Peyer's patch (tissue), 4 donors: ENCODE results near the gene UFM1. TPM values are rescaled to one million over a fixed set of nuclear protein-coding genes. Genes with fewer than 3 reads are reported as not detected.

Source experiments
- DNase-seq, 3 donors: peaks; one replicate each; pipeline ENCODE4 v3.0.0-alpha.2; 2017 to 2019
- H3K27ac ChIP-seq, 4 donors: fragments of 200-600 bp; sonication (generic); one replicate each; pipeline ENCODE4 v1.5.1; 2016 to 2019
- H3K27me3 ChIP-seq, 2 donors: fragments of 200-600 bp; sonication (generic); one replicate each; pipeline ENCODE4 v1.5.1; 2019
- H3K36me3 ChIP-seq, 3 donors: fragments of 200-600 bp; sonication (generic); one replicate each; pipeline ENCODE4 v1.5.1; 2016 to 2019
- H3K4me1 ChIP-seq, 4 donors: fragments of 200-600 bp; sonication (generic); one replicate each; pipeline ENCODE4 v1.5.1; 2016 to 2019
- H3K4me3 ChIP-seq, 4 donors: fragments of 200-600 bp; sonication (generic); 1 replicate in 3 of 4; 2 replicates in 1 of 4; pipeline ENCODE4 v1.5.1; 2016 to 2019; ENCODE audit warnings: mild to moderate bottlenecking in 1 of 4
- H3K9me3 ChIP-seq, 4 donors: fragments of 200-600 bp; sonication (generic); one replicate each; pipeline ENCODE4 v1.5.1; 2016 to 2019; ENCODE audit warnings: mild to moderate bottlenecking in 1 of 4
- POLR2A ChIP-seq, 2 donors: fragments of 450-650 bp; IDR thresholded peaks; one replicate each; pipeline ENCODE4 v1.5.1; 2017; ENCODE audit warnings: antibody characterized with exemption in 2 of 2, mild to moderate bottlenecking in 2 of 2, moderate library complexity in 2 of 2
- total RNA-seq, 4 donors: library from RNA; depleted of rRNA; stranded (reverse); fragments of >200 nt; gene quantifications; one replicate each; pipeline ENCODE4 v1.1.0, GENCODE V29; 2016
- TF ChIP-seq, protein P1 (sequence below), 6 experiments: fragments of 450-650 bp in 4 of 6; fragments of 200-600 bp in 2 of 6; sonication (generic) in 1 of 6; IDR thresholded peaks; one replicate each; pipeline ENCODE4 v1.5.1; 2017 to 2019; ENCODE audit warnings: antibody characterized with exemption in 6 of 6, mild to moderate bottlenecking in 3 of 6, moderate library complexity in 1 of 6

Gene UFM1
- total RNA-seq, 4 donors from 2014 or later = 25.0 to 54.5 (median 36.7) TPM

DNA sequence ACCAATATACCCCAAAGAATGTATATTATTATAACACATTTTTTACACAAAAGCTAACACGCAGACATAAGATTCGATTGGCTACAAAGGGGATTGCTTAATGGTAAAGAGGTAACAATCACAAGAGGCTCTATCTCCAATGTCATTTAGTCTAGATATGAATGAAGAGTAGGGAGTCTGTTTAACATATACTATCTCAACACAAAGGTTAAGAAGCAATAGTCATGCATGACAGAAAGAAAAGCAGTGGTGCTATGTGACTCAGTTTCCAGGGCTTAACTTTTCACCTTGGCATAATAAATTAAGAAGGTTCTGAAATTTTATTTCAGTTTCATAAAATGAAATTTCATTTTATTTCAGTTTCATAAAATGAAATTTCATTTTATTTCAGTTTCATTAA lies 33.3 kb downstream of the UFM1 start:
- Histone ChIP-seq H3K9me3 (no peaks in the 10 kb centered on the region), H3K4me1 (no peaks in the 10 kb centered on the region), H3K36me3 (no peaks in the 10 kb centered on the region), H3K4me3 (no peak overlapping the region), H3K27ac (no peak overlapping the region), H3K27me3 (no peaks in the 10 kb centered on the region)
- DNase-seq = no peak
- no peak for TF ChIP-seq POLR2A (IDR thresholded peaks at IDR 0.05)
- TF ChIP-seq, protein P1, sequence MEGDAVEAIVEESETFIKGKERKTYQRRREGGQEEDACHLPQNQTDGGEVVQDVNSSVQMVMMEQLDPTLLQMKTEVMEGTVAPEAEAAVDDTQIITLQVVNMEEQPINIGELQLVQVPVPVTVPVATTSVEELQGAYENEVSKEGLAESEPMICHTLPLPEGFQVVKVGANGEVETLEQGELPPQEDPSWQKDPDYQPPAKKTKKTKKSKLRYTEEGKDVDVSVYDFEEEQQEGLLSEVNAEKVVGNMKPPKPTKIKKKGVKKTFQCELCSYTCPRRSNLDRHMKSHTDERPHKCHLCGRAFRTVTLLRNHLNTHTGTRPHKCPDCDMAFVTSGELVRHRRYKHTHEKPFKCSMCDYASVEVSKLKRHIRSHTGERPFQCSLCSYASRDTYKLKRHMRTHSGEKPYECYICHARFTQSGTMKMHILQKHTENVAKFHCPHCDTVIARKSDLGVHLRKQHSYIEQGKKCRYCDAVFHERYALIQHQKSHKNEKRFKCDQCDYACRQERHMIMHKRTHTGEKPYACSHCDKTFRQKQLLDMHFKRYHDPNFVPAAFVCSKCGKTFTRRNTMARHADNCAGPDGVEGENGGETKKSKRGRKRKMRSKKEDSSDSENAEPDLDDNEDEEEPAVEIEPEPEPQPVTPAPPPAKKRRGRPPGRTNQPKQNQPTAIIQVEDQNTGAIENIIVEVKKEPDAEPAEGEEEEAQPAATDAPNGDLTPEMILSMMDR (IDR thresholded peaks at IDR 0.05) = no peak

DNA sequence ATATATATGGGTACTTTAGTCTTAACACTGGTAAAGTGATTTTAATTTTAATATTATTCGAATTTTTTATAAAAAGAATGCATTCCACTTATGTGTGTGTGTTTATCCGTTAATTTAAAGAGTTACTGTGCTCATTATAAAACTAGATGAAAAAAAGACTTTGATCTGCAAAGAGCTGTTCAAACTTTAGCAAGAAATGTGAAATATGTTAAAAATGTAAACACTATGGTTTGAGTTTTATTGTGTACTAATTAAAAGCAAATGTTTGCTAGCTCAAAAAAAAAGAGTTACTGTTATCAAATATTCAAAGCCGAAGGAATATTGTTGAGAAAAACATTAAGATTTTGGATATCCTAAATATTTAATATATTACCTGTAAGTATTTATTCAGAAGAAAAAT lies 34.5 kb downstream of the UFM1 start:
- Histone ChIP-seq H3K9me3 (no peaks in the 10 kb centered on the region), H3K27me3 (no peaks in the 10 kb centered on the region), H3K4me1 (no peaks in the 10 kb centered on the region), H3K4me3 (no peak overlapping the region), H3K36me3 (no peaks in the 10 kb centered on the region), H3K27ac (no peak overlapping the region)
- no peak for DNase-seq
- TF ChIP-seq, protein P1 (IDR thresholded peaks at IDR 0.05) = no peak
- TF ChIP-seq POLR2A (IDR thresholded peaks at IDR 0.05) = no peak

DNA sequence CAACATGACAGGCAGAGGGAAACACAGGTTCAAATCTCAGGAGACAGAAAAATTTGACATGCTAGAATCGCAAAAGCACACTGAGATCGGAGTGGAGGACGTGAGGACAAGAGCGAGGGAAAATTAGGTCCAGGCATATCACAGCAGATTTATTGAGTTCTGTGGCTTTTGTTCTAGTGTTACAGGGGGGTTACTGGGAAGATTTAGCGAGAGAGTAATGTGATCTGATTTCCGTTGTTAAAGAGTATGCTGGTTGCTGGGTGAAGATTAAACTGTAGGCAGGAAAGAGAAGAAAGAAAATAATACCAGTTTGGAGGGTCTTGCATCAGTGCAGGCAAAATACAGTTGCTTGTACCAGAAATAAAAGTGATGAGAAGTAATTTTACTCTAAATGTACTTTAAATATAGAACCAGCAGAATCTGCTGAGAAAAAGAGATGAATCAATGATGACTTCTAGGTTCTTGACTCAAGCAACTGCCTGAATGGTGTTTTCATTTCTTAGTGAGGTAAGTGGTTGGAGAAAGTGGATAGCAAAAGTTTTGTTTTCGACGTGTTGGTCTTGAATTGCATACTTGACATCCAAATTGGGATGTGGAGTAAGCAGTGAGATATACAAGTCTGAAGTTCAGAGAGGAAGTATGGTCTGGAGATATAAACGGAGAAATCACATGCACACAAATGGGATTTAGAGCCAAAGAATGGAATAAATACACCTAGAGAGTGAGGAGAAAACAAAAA lies 35.7 kb downstream of the UFM1 start:
- Histone ChIP-seq H3K27me3 (no peaks in the 10 kb centered on the region), H3K4me1 (no peaks in the 10 kb centered on the region), H3K9me3 (no peaks in the 10 kb centered on the region), H3K36me3 (no peaks in the 10 kb centered on the region), H3K4me3 (no peak overlapping the region), H3K27ac (no peak overlapping the region)
- TF ChIP-seq POLR2A (IDR thresholded peaks at IDR 0.05) = no peak
- TF ChIP-seq, protein P1 (IDR thresholded peaks at IDR 0.05) = no peak
- no peak for DNase-seq

DNA sequence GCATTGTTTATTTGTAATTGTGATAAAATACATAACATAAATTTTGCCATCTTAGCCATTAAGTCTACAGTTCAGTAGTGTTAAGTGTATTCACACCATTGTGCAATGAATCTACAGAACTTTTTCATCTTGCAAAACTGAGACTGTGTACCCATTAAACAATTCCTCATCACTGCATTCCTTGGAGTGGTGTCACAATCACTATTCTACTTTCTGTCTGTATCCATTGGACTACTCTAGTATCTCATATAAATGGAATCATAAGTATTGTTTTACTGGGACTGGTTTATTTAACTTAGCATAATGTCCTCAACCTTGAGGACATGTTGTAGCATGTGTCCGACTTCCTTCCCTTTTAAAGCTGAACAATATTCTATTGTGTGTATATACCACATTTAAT lies 36.8 kb downstream of the UFM1 start:
- H3K27ac ChIP-seq = no peak overlapping the region
- H3K36me3 ChIP-seq = no peaks in the 10 kb centered on the region
- H3K27me3 ChIP-seq = no peaks in the 10 kb centered on the region
- no peaks in the 10 kb centered on the region for H3K9me3 ChIP-seq
- DNase-seq = no peak
- TF ChIP-seq POLR2A (IDR thresholded peaks at IDR 0.05) = no peak
- TF ChIP-seq, protein P1 (IDR thresholded peaks at IDR 0.05) = no peak
- H3K4me1 ChIP-seq = no peaks in the 10 kb centered on the region
- no peak overlapping the region for H3K4me3 ChIP-seq

DNA sequence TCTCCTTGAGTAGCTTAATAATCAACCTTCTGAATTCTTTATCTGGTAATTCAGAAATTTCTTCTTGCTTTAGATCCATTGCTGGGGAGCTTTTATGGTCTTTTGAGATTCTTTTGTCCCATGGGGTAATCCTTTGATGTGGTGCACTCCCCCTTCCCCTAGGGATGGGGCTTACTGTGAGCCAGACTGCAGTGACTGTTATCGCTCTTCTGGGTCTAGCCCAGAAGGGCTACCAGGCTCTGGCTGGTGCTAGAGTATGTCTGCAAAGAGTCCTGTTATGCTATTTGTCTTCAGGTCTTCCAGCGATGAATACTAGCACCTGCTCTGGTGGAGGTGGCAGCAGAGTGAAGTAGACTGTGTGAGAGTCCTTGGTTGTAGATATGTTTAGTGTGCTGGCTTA lies 41.7 kb downstream of the UFM1 start:
- DNase-seq = no peak
- Histone ChIP-seq H3K4me1 (no peaks in the 10 kb centered on the region), H3K27ac (no peak overlapping the region), H3K36me3 (no peaks in the 10 kb centered on the region), H3K4me3 (no peak overlapping the region), H3K9me3 (no peaks in the 10 kb centered on the region), H3K27me3 (no peaks in the 10 kb centered on the region)
- TF ChIP-seq POLR2A (IDR thresholded peaks at IDR 0.05) = no peak
- TF ChIP-seq, protein P1 (IDR thresholded peaks at IDR 0.05) = no peak
